ENCODE results near the gene SIM2. TPM values are rescaled to one million over a fixed set of nuclear protein-coding genes. Genes with fewer than 3 reads are reported as not detected.

SIM2 gene
- total and polyA plus RNA-seq, 2 of the 13 experiments (the other 11 are each of a cell fraction or from before 2014, with no cell fraction given), result 0.36 to 0.53 TPM

DNA sequence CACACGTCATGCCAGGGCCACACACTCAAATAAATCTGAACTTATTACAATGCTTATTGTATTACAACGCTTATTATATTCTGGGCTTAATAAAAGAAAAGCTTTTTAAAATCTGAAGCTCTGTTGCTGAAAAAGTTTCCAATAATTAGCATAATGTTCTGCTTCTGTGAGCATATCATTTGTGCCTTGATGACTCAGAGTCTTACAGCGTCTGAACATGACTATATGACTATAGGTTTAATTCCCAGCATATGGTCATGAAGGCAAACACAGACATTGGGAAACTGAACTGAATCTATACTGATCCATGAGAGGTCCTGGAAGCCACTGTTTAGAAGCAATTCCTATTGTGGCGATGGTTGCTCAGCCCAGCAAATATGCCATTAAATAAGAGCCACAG, 66.3 kb downstream of the SIM2 start (continued):
- TF ChIP-seq DNMT1 (CRISPR knock-in tag; IDR thresholded peaks at IDR 0.05), result no peak

DNA sequence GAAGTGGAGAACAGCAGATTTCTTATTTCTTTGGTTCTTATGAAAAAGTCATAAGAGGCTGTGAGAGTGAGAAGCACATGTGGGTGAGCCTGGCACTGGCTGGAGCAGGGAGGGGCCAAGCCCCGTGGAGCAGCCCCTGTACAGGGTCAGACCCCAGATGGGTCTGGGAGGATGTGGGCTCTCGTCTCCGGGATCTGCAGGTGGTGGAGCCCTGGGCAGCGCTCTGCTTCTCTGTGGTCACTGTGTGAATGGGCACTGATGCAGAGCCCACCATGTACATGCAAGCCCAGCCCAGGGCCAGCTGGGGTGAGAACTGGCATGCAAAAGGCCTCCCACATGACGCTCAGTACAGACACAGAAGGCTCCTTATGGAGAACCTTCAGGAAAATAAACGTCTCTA, 67.6 kb downstream of the SIM2 start:
- Histone ChIP-seq H3K9me3 (ENCODE audit: low read length) (no peaks in the 10 kb centered on the region), H3K79me2 (ENCODE audit: insufficient read depth, low read length) (no peaks in the 10 kb centered on the region), H3K4me2 (ENCODE audit: low read depth, low read length) (no peak overlapping the region), H3K9ac (ENCODE audit: insufficient read depth, low read depth, low read length) (no peak overlapping the region), H3K27ac (ENCODE audit: extremely low read length, insufficient read depth, low read length) (no peak overlapping the region), H4K20me1 (ENCODE audit: insufficient read depth, low read length) (no peaks in the 10 kb centered on the region), H3K27me3 (ENCODE audit: control insufficient read depth in 1 of 2, insufficient read depth in 2 of 2, low read length in 2 of 2) (no peaks in the 10 kb centered on the region), H2AFZ (ENCODE audit: low read length) (no peak overlapping the region), H3K4me1 (ENCODE audit: insufficient read depth, low read length) (no peaks in the 10 kb centered on the region), H3K36me3 (replicated peaks in 1 of 2; ENCODE audit: control insufficient read depth in 1 of 2, insufficient read depth in 2 of 2, low read length in 2 of 2) (peaks cover 0 to 1% of the 10 kb centered on the region in 2 experiments; a peak in 1 of 5 replicates), H3K4me3 (replicated peaks in 1 of 3; ENCODE audit: insufficient read depth in 1 of 3, low read depth in 2 of 3, low read length in 3 of 3) (no peak overlapping the region)
- TF ChIP-seq, protein P1, sequence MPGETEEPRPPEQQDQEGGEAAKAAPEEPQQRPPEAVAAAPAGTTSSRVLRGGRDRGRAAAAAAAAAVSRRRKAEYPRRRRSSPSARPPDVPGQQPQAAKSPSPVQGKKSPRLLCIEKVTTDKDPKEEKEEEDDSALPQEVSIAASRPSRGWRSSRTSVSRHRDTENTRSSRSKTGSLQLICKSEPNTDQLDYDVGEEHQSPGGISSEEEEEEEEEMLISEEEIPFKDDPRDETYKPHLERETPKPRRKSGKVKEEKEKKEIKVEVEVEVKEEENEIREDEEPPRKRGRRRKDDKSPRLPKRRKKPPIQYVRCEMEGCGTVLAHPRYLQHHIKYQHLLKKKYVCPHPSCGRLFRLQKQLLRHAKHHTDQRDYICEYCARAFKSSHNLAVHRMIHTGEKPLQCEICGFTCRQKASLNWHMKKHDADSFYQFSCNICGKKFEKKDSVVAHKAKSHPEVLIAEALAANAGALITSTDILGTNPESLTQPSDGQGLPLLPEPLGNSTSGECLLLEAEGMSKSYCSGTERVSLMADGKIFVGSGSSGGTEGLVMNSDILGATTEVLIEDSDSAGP (CRISPR knock-in tag; IDR thresholded peaks at IDR 0.05; ENCODE audit: borderline replicate concordance), result no peak
- no peak for TF ChIP-seq HCFC1 (IDR thresholded peaks at IDR 0.05; ENCODE audit: low read depth, low read length)
- no peak for TF ChIP-seq CHCHD3 (CRISPR knock-in tag; IDR thresholded peaks at IDR 0.05)
- DNase-seq (ENCODE audit: low spot score), result no peak
- ChIA-PET POLR2A (no interaction called here), CTCF (ENCODE audit: low intra/inter-chr PET ratio, low total read pairs) (no interaction called here)
- no TSS peak for BruUV-seq (replicated peaks)
- no peak for ATAC-seq
- 100% methylated on average over 5 of the region's 6 CpGs for WGBS (ENCODE audit: low lambda C conversion rate)
- FAIRE-seq, result no peak
- intact Hi-C loops (cut with micrococcal nuclease; ENCODE audit: unreplicated experiment), result no loop called here
- in situ Hi-C loops (cut with HindIII; ENCODE audit: extremely low pct_ligation_motif_present, low pct_unique_long_range_greater_than_20kb), result no loop called here

DNA sequence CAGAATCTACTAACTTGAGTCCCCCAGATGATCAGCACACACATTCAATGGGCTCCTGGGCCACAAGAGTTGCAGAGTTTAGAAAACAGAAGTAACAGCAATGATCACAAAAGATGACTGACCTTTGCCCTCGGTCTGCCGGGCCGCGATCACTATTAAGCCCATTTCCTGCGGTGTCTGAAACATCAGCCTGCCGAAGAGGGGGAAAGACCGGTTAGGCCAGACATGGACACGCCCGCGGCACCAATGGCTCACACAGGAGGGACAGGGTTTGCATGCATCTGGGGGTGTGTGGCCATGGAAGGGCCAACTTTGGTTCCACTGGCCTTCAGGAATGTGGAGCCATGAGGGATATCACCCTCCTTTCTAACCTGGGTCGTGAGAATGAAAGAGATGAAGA, 68.2 kb downstream of the SIM2 start:
- Histone ChIP-seq H3K27ac (ENCODE audit: extremely low read length, insufficient read depth, low read length) (no peak overlapping the region), H3K36me3 (replicated peaks in 1 of 2; ENCODE audit: control insufficient read depth in 1 of 2, insufficient read depth in 2 of 2, low read length in 2 of 2) (peaks cover 0 to 1% of the 10 kb centered on the region in 2 experiments; a peak in 1 of 5 replicates), H3K9me3 (ENCODE audit: low read length) (no peaks in the 10 kb centered on the region), H3K4me3 (replicated peaks in 1 of 3; ENCODE audit: insufficient read depth in 1 of 3, low read depth in 2 of 3, low read length in 3 of 3) (no peak overlapping the region), H3K4me2 (ENCODE audit: low read depth, low read length) (no peak overlapping the region), H3K4me1 (ENCODE audit: insufficient read depth, low read length) (no peaks in the 10 kb centered on the region), H3K79me2 (ENCODE audit: insufficient read depth, low read length) (no peaks in the 10 kb centered on the region), H3K27me3 (ENCODE audit: control insufficient read depth in 1 of 2, insufficient read depth in 2 of 2, low read length in 2 of 2) (no peaks in the 10 kb centered on the region), H2AFZ (ENCODE audit: low read length) (no peak overlapping the region), H3K9ac (ENCODE audit: insufficient read depth, low read depth, low read length) (no peak overlapping the region), H4K20me1 (ENCODE audit: insufficient read depth, low read length) (no peaks in the 10 kb centered on the region)
- ATAC-seq, result no peak
- CTCF ChIA-PET (ENCODE audit: low intra/inter-chr PET ratio, low total read pairs), result no interaction called here
- FAIRE-seq, result no peak
- POLR2A ChIA-PET, result no interaction called here
- BruUV-seq (replicated peaks), result no TSS peak
- TF ChIP-seq CREB3 (CRISPR knock-in tag; IDR thresholded peaks at IDR 0.05) (no peak), KDM6A (CRISPR knock-in tag; IDR thresholded peaks at IDR 0.05; ENCODE audit: low read depth) (no peak), HOXA7 (CRISPR knock-in tag; IDR thresholded peaks at IDR 0.05) (no peak), ZNF510 (CRISPR knock-in tag; IDR thresholded peaks at IDR 0.05; ENCODE audit: low read depth) (no peak), TBL1XR1 (IDR thresholded peaks at IDR 0.05; ENCODE audit: borderline replicate concordance, low read length, partially characterized antibody) (no peak), TERF1 (CRISPR knock-in tag; IDR thresholded peaks at IDR 0.05) (no peak)
- TF ChIP-seq, protein P2, sequence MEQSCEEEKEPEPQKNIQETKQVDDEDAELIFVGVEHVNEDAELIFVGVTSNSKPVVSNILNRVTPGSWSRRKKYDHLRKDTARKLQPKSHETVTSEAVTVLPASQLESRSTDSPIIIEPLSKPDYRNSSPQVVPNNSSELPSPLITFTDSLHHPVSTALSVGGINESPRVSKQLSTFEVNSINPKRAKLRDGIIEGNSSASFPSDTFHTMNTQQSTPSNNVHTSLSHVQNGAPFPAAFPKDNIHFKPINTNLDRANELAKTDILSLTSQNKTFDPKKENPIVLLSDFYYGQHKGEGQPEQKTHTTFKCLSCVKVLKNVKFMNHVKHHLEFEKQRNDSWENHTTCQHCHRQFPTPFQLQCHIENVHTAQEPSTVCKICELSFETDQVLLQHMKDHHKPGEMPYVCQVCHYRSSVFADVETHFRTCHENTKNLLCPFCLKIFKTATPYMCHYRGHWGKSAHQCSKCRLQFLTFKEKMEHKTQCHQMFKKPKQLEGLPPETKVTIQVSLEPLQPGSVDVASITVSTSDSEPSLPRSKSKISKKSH (CRISPR knock-in tag; IDR thresholded peaks at IDR 0.05; ENCODE audit: borderline replicate concordance), result no peak
- intact Hi-C loops (cut with micrococcal nuclease; ENCODE audit: unreplicated experiment), result no loop called here
- WGBS (ENCODE audit: low lambda C conversion rate), result 94% methylated on average over 11 of the region's 11 CpGs
- no peak for DNase-seq (ENCODE audit: low spot score)
- in situ Hi-C loops (cut with HindIII; ENCODE audit: extremely low pct_ligation_motif_present, low pct_unique_long_range_greater_than_20kb), result no loop called here

All from HepG2 (cell line).